Hepatocyte (in vitro differentiated cells): ENCODE results near the gene CD55.

Experiments
- CTCF ChIP-seq: fragments of 200-600 bp; sonication (generic); IDR thresholded peaks from 2 replicates; pipeline ENCODE4 v1.5.1; 2016; ENCODE audit warnings: antibody characterized with exemption, mild to moderate bottlenecking; ENCODE audit not compliant: poor library complexity
- EZH2phosphoT487 ChIP-seq: fragments of 200-600 bp; sonication (generic); IDR thresholded peaks from one replicate; pipeline ENCODE4 v1.6.1; 2018; ENCODE audit warnings: antibody characterized with exemption, mild to moderate bottlenecking, low read depth, moderate library complexity; ENCODE audit not compliant: unreplicated experiment, severe bottlenecking

GRCh38 chr1:207309745-207310273 lies 11.7 kb upstream of the CD55 start:
- no peak for TF ChIP-seq CTCF
- TF ChIP-seq EZH2phosphoT487 = no peak
